ENCODE results near the gene NTRK2.

DNA sequence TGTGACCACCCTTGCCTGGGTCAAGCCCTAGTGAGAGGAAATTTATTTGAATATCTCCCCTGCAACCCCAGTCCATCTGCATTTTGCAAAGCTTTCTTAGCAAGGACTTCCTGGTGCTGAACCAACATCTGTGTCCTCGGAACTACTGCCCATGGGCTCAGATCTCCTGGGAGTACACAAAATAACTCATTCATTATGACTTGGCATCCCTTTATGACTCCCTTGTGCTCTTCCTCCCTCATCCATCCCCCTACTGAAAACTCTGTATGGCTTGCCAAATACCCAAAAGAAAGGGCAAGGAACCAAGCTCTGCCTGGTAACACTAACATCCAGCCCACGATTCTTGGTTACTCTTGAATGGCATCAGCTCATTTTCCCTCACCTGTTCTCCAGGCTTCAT is 368.5 kb downstream of the NTRK2 start:
- TF ChIP-seq NANOG (IDR thresholded peaks at IDR 0.05; ENCODE audit: borderline replicate concordance) = no peak
- TF ChIP-seq, protein P1, sequence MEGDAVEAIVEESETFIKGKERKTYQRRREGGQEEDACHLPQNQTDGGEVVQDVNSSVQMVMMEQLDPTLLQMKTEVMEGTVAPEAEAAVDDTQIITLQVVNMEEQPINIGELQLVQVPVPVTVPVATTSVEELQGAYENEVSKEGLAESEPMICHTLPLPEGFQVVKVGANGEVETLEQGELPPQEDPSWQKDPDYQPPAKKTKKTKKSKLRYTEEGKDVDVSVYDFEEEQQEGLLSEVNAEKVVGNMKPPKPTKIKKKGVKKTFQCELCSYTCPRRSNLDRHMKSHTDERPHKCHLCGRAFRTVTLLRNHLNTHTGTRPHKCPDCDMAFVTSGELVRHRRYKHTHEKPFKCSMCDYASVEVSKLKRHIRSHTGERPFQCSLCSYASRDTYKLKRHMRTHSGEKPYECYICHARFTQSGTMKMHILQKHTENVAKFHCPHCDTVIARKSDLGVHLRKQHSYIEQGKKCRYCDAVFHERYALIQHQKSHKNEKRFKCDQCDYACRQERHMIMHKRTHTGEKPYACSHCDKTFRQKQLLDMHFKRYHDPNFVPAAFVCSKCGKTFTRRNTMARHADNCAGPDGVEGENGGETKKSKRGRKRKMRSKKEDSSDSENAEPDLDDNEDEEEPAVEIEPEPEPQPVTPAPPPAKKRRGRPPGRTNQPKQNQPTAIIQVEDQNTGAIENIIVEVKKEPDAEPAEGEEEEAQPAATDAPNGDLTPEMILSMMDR (conservative IDR thresholded peaks at IDR 0.05; ENCODE audit: low read depth in 2 of 2) = no peak
- TF ChIP-seq CREB1 (CRISPR knock-in tag; IDR thresholded peaks at IDR 0.05; ENCODE audit: low read depth) = no peak
- TF ChIP-seq POLR2AphosphoS5 (IDR thresholded peaks at IDR 0.05; ENCODE audit: low read depth) = no peak
- TF ChIP-seq EZH2 (IDR thresholded peaks at IDR 0.05; ENCODE audit: low read depth, unreplicated experiment) = no peak
- TF ChIP-seq, protein P2, sequence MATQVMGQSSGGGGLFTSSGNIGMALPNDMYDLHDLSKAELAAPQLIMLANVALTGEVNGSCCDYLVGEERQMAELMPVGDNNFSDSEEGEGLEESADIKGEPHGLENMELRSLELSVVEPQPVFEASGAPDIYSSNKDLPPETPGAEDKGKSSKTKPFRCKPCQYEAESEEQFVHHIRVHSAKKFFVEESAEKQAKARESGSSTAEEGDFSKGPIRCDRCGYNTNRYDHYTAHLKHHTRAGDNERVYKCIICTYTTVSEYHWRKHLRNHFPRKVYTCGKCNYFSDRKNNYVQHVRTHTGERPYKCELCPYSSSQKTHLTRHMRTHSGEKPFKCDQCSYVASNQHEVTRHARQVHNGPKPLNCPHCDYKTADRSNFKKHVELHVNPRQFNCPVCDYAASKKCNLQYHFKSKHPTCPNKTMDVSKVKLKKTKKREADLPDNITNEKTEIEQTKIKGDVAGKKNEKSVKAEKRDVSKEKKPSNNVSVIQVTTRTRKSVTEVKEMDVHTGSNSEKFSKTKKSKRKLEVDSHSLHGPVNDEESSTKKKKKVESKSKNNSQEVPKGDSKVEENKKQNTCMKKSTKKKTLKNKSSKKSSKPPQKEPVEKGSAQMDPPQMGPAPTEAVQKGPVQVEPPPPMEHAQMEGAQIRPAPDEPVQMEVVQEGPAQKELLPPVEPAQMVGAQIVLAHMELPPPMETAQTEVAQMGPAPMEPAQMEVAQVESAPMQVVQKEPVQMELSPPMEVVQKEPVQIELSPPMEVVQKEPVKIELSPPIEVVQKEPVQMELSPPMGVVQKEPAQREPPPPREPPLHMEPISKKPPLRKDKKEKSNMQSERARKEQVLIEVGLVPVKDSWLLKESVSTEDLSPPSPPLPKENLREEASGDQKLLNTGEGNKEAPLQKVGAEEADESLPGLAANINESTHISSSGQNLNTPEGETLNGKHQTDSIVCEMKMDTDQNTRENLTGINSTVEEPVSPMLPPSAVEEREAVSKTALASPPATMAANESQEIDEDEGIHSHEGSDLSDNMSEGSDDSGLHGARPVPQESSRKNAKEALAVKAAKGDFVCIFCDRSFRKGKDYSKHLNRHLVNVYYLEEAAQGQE (IDR thresholded peaks at IDR 0.05; ENCODE audit: unreplicated experiment) = no peak
- TF ChIP-seq EZH2phosphoT487 (IDR thresholded peaks at IDR 0.05; ENCODE audit: unreplicated experiment) = no peak
- TF ChIP-seq JUNB (IDR thresholded peaks at IDR 0.05; ENCODE audit: unreplicated experiment) = no peak
- no peak for TF ChIP-seq STAT1 (IDR thresholded peaks at IDR 0.05; ENCODE audit: unreplicated experiment)
- TF ChIP-seq, protein P3, sequence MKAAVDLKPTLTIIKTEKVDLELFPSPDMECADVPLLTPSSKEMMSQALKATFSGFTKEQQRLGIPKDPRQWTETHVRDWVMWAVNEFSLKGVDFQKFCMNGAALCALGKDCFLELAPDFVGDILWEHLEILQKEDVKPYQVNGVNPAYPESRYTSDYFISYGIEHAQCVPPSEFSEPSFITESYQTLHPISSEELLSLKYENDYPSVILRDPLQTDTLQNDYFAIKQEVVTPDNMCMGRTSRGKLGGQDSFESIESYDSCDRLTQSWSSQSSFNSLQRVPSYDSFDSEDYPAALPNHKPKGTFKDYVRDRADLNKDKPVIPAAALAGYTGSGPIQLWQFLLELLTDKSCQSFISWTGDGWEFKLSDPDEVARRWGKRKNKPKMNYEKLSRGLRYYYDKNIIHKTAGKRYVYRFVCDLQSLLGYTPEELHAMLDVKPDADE (IDR thresholded peaks at IDR 0.05) = no peak
- TF ChIP-seq ZNF114 (CRISPR knock-in tag; IDR thresholded peaks at IDR 0.05) = no peak

Measured in GM23338 (cell line).